DND-41 (cell line): ENCODE measurements around the gene BCL2L2.
"Not testable (repeated sequence)": the region's sequence is repeated elsewhere in the genome, so short reads cannot be mapped to it uniquely, and the experiment has no call there.

Experiments
- CTCF ChIP-seq: IDR thresholded peaks from 2 replicates; pipeline ENCODE4 v1.5.1; 2012; ENCODE audit warnings: borderline replicate concordance, low read length, moderate library complexity, mild to moderate bottlenecking; ENCODE audit not compliant: poor library complexity, severe bottlenecking; ENCODE audit errors: extremely low read depth
- EZH2 ChIP-seq: IDR thresholded peaks from 3 replicates; pipeline ENCODE4 v1.6.1; 2012; ENCODE audit warnings: borderline replicate concordance, low read depth, mild to moderate bottlenecking, moderate library complexity, low read length, inconsistent platforms; ENCODE audit not compliant: severe bottlenecking

- TF ChIP-seq EZH2, CTCF: not testable (repeated sequence)
Measured at GRCh38 chr14:23260849-23261248, 45.8 kb upstream of the BCL2L2 start.
